ENCODE data around the gene RAB11B. TPM values are rescaled to one million over a fixed set of nuclear protein-coding genes. Genes with fewer than 3 reads are reported as not detected.

Gene RAB11B
- total and polyA plus RNA-seq, 2 of the 13 experiments (the other 11 are each of a cell fraction or from before 2014, with no cell fraction given) = 6.0 to 28.4 TPM

DNA sequence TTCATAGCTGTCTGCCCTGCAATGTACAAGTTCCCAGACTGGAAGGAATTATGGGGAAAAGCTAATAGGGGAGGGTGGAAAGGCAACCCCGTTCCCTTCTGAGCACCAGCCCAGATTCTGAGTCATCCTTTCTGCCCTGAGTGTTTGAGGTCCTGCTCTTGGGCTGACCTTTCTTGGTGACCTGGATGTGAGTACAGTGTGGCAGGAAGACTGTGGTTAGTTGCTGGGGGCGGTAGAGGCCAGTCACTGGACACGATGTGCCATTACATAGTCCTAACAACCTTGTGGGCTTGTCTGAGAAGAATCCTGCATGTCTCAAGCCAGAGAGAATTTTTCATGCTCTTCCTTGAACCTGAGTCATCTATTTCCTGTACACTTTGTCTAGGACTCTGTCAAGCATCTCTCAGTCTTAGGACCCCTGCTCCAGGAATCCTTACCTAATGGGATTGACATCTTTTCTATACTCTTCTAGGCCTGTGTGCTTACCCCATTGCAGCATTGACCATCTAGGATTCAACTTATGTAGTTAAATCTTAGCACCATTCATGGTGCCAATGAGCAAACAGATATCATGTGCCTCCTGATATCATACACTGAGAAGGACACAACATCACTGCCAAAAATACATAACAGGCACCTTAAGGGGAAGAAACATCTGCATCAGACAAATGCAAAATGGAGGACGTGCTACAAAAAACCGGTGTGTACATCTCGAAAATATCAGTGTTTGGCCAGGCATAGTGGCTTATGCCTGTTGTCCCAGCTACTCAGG, 34.3 kb upstream of the RAB11B start (continued):
- TF ChIP-seq, protein P1, sequence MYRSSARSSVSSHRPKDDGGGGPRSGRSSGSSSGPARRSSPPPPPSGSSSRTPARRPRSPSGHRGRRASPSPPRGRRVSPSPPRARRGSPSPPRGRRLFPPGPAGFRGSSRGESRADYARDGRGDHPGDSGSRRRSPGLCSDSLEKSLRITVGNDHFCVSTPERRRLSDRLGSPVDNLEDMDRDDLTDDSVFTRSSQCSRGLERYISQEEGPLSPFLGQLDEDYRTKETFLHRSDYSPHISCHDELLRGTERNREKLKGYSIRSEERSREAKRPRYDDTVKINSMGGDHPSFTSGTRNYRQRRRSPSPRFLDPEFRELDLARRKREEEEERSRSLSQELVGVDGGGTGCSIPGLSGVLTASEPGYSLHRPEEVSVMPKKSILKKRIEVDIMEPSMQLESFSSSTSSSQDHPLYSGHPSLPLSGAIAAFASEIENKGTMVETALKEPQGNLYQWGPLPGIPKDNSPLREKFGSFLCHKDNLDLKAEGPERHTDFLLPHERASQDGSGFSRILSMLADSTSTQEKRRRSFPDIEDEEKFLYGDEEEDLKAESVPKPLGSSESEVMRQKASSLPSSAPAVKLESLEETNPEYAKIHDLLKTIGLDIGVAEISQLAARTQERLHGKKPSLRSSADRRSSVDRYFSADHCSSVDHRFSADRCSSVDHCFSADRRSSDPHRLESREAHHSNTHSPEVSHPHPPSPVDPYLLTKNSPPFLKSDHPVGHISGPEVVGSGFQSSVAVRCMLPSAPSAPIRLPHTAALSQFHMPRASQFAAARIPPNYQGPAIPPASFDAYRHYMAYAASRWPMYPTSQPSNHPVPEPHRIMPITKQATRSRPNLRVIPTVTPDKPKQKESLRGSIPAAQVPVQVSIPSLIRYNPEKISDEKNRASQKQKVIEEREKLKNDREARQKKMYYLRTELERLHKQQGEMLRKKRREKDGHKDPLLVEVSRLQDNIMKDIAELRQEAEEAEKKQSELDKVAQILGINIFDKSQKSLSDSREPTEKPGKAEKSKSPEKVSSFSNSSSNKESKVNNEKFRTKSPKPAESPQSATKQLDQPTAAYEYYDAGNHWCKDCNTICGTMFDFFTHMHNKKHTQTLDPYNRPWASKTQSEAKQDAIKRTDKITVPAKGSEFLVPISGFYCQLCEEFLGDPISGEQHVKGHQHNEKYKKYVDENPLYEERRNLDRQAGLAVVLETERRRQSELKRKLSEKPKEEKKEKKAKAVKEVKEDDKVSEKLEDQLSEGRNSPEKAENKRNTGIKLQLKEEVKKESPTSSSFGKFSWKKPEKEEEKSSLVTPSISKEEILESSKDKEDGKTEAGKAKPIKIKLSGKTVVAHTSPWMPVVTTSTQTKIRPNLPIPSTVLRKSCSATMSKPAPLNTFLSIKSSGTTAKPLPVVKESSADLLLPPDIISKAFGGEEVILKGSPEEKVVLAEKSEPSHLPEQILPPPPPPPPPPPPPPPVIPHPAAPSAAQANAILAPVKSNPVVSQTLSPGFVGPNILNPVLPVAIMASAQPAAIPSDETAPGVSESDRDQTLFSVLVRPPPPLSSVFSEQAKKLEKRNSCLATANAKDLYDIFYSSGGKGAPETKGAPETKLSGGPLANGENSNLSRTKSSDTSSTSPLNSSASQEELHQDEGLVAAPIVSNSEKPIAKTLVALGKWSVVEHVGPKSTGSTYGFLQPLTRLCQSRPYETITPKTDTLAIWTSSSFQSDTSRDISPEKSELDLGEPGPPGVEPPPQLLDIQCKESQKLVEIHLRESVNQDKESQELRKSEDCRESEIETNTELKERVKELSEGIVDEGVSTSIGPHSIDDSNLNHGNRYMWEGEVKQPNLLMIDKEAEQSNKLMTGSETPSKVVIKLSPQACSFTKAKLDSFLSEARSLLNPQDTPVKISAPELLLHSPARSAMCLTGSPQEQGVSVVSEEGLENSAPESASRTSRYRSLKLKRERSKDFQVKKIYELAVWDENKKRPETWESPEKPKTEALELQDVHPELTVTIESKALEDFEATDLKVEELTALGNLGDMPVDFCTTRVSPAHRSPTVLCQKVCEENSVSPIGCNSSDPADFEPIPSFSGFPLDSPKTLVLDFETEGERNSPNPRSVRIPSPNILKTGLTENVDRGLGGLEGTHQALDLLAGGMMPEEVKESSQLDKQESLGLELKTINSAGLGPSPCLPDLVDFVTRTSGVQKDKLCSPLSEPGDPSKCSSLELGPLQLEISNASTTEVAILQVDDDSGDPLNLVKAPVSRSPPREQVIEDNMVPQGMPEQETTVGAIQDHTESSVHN (CRISPR knock-in tag; IDR thresholded peaks at IDR 0.05) = no peak
- TF ChIP-seq ZNF335 (CRISPR knock-in tag; IDR thresholded peaks at IDR 0.05) (peak; percentile 79; the same call in 1 of the 2 replicates), ZNF558 (CRISPR knock-in tag; IDR thresholded peaks at IDR 0.05; ENCODE audit: borderline replicate concordance) (no peak), GATA4 (IDR thresholded peaks at IDR 0.05; ENCODE audit: borderline replicate concordance, low read depth) (no peak), HDAC1 (CRISPR knock-in tag; IDR thresholded peaks at IDR 0.05) (peak; percentile 54; the same call in 1 of the 2 replicates), ELF3 (CRISPR knock-in tag; IDR thresholded peaks at IDR 0.05) (peak; percentile 53; the same call in 1 of the 2 replicates), MED1 (CRISPR knock-in tag; IDR thresholded peaks at IDR 0.05) (peak; percentile 79), ZNF501 (CRISPR knock-in tag; IDR thresholded peaks at IDR 0.05) (peak; percentile 17; the same call in 1 of the 2 replicates), ZNF552 (CRISPR knock-in tag; IDR thresholded peaks at IDR 0.05; ENCODE audit: borderline replicate concordance) (no peak), HNF4A (CRISPR knock-in tag; IDR thresholded peaks at IDR 0.05) (0 out of 2 replicates have a peak, but pooled peaks have one; percentile 13), ETV5 (CRISPR knock-in tag; IDR thresholded peaks at IDR 0.05; ENCODE audit: borderline replicate concordance) (peak; percentile 80; the same call in 1 of the 2 replicates), DNMT3B (CRISPR knock-in tag; conservative IDR thresholded peaks at IDR 0.05) (0 out of 2 replicates have a peak, but pooled peaks have one; percentile 25), ZNF883 (CRISPR knock-in tag; IDR thresholded peaks at IDR 0.05; ENCODE audit: not compliant biosample characterization) (no peak), TARDBP (CRISPR knock-in tag; IDR thresholded peaks at IDR 0.05) (0 out of 2 replicates have a peak, but pooled peaks have one; percentile 20), ZNF772 (CRISPR knock-in tag; IDR thresholded peaks at IDR 0.05) (0 out of 2 replicates have a peak, but pooled peaks have one; percentile 57), ZBTB3 (CRISPR knock-in tag; IDR thresholded peaks at IDR 0.05; ENCODE audit: borderline replicate concordance, low read depth) (no peak; the same call in 1 of the 2 replicates)
- TF ChIP-seq, protein P2, sequence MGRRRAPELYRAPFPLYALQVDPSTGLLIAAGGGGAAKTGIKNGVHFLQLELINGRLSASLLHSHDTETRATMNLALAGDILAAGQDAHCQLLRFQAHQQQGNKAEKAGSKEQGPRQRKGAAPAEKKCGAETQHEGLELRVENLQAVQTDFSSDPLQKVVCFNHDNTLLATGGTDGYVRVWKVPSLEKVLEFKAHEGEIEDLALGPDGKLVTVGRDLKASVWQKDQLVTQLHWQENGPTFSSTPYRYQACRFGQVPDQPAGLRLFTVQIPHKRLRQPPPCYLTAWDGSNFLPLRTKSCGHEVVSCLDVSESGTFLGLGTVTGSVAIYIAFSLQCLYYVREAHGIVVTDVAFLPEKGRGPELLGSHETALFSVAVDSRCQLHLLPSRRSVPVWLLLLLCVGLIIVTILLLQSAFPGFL (CRISPR knock-in tag; IDR thresholded peaks at IDR 0.05) = no peak
- TF ChIP-seq, protein P3, sequence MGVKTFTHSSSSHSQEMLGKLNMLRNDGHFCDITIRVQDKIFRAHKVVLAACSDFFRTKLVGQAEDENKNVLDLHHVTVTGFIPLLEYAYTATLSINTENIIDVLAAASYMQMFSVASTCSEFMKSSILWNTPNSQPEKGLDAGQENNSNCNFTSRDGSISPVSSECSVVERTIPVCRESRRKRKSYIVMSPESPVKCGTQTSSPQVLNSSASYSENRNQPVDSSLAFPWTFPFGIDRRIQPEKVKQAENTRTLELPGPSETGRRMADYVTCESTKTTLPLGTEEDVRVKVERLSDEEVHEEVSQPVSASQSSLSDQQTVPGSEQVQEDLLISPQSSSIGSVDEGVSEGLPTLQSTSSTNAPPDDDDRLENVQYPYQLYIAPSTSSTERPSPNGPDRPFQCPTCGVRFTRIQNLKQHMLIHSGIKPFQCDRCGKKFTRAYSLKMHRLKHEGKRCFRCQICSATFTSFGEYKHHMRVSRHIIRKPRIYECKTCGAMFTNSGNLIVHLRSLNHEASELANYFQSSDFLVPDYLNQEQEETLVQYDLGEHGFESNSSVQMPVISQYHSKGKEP (CRISPR knock-in tag; IDR thresholded peaks at IDR 0.05) = no peak
